Measurements from ENCODE around the gene ANTXRL.
A peak's percentile ranks its signal among the peaks of the same experiment; 100 is the strongest.
"Not testable (repeated sequence)": the region's sequence is repeated elsewhere in the genome, so short reads cannot be mapped to it uniquely, and the experiment has no call there.

ANTXRL gene

DNA sequence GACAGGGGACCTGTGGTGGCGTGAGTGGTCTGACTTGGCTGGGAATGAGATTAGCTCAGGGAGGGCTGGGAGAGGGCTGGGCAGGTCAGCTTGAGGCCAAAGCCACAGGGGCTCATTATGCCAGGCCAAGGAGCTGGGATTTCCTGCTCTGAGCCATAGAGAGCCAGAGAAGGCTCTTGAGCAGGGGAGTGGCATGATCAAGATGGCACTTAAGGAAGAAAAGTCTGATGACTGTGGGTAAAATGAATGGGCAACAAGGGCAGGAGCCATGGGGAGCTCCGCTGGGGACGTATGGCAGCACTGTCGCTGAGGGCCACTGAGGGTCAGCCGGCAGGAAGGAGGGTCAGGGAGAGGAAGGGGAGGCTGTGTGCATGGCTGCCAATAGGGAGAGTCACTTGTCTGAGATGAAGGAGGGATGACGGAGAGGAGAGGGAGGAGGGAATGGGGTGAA lies 5.8 kb downstream of the ANTXRL start:
- Mint-ChIP-seq H3K9me3 (no peaks in the 10 kb centered on the region), H3K4me3 (no peak overlapping the region), H3K27me3 (peaks cover 0 to 12% of the 10 kb centered on the region in 2 donors), H3K4me1 (no peaks in the 10 kb centered on the region), H3K36me3 (no peaks in the 10 kb centered on the region), H3K27ac (no peak overlapping the region)
- ATAC-seq (replicated peaks) (no peak), DNase-seq (no peak)

DNA sequence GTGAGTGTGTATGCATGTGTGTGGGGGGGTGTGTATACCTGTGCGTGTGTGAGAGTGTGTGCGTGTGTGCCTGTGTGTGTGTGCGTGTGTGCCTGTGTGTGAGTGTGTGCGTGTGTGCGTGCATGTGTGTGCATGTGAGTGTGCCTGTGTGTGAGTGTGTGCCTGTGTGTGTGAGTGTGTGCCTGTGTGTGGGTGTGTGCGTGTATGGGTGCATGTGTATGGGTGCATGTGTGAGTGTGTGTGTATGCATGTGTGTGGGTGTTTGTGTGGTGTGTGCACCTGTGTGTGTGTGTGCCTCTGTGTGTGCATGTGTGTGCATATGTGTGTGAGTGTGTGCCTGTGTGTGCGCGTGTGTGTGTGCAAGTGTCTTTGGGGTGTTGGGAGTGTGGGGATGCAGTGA lies 6.4 kb downstream of the ANTXRL start:
- no peaks in the 10 kb centered on the region for H3K36me3 Mint-ChIP-seq
- DNase-seq (no peak), ATAC-seq (replicated peaks) (no peak)
- no peaks in the 10 kb centered on the region for H3K9me3 Mint-ChIP-seq
- H3K4me1 Mint-ChIP-seq, result peaks cover 4 to 6% of the 10 kb centered on the region in 2 donors
- no peak overlapping the region for H3K4me3 Mint-ChIP-seq
- peaks cover 0 to 12% of the 10 kb centered on the region in 2 donors for H3K27me3 Mint-ChIP-seq
- H3K27ac Mint-ChIP-seq, result no peak overlapping the region

DNA sequence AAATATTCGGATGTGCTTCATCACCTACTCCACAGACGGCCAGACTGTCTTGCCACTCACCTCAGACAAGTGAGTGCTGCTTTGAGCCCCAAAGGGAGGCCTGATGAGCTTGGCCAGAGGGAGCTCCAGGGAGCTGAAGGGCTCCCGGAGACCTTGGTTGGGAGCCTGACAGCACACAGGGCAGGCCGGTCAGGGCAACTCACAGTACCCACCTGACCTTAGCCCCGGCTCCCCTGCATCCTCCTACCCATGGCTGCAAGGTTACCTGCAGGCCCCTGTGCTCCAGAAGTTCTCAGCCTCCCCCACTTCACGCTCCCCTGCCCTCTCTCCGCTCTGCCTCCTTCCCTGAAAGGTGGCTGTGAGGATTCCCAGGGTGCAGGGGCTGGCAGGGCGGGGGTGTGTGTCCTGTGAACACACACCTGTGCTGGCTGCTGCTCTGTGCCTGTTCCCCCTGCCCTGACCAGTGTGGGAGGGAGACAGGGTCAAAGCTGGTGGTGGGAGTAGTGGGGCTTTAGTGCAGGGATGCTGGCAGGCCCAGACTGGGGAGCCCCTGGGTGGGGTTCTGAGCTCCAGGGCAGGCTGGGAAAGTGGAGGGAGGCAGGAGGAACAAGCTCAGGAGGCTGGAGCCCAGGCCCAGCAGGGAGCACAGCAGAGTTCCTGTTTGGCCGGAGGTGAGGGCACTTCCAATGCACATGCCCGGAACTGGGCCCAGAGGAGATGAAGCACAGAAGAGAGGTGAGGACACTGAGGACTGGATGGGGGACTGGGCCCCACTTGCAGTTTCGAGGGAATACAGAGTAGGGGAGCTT lies 7.2 kb downstream of the ANTXRL start:
- Mint-ChIP-seq H3K27ac (no peak overlapping the region), H3K27me3 (peaks cover 0 to 12% of the 10 kb centered on the region in 2 donors), H3K4me1 (peaks cover 12 to 14% of the 10 kb centered on the region in 2 donors), H3K4me3 (no peak overlapping the region), H3K9me3 (no peaks in the 10 kb centered on the region), H3K36me3 (no peaks in the 10 kb centered on the region)
- DNase-seq (no peak), ATAC-seq (replicated peaks) (no peak)

DNA sequence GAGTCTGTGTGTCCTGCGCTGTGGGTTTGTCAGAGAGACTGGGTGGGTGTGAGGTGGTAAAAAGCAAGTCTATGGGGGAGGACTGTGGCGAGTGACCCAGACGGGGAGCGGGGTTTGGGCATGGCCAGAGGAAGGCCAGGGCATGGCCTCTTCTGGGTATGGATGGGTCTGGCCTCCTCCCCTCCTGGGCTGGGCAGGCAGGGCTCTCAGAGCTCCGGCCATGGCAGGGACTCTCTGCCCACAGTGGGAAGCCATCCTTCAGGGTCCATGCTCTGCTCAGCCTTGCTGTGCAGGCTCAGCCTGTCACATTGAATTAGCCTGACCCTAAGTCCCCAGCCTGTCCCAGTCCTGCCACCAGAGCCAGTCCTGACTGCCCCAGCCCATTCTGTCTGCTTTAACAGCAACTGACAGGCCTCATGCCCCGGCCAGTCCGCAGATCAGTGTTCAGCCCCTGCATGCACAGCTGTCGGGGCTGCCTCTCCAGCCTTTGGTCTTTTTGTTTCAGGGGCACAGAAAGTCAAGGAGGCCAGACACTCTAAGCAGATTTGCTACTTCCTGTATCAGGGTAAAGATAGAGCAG lies 7.9 kb downstream of the ANTXRL start:
- no peak for ATAC-seq (replicated peaks)
- Mint-ChIP-seq H3K27me3 (peaks cover 0 to 12% of the 10 kb centered on the region in 2 donors), H3K9me3 (no peaks in the 10 kb centered on the region), H3K4me3 (no peak overlapping the region), H3K4me1 (peaks cover 19 to 21% of the 10 kb centered on the region in 2 donors), H3K36me3 (no peaks in the 10 kb centered on the region), H3K27ac (no peak overlapping the region)
- DNase-seq, result no peak

DNA sequence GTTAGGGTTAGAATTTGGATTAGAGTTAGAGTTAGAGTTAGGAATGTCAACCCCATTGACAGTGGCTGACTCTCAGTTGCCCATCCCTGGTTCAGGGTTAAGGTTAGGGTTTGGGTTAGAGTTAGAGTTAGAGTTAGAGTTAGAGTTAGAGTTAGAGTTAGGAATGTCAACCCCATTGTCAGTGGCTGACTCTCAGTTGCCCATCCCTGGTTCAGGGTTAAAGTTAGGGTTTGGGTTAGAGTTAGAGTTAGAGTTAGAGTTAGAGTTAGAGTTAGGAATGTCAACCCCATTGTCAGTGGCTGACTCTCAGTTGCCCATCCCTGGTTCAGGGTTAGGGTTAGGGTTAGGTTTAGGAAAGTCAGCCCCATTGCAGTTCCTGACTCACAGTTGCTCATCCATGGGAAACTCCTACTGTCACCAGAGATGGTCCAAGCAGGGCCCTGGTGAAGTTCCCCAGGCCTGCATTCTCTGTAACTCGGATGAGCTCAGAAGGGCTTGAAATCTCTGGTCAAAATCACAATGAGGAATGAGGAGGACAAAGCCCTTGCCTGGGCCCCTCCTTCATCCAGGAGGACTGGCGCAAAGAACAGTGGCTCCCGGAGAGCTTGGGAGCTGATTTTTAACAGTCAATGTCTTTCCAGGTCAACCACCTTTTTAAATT lies 8.7 kb downstream of the ANTXRL start:
- Mint-ChIP-seq H3K27me3 (peaks cover 0 to 12% of the 10 kb centered on the region in 2 donors), H3K4me1 (peaks cover 23 to 28% of the 10 kb centered on the region in 2 donors)
- not testable (repeated sequence) for ATAC-seq (replicated peaks); H3K36me3 Mint-ChIP-seq; H3K4me3 Mint-ChIP-seq; H3K9me3 Mint-ChIP-seq; H3K27ac Mint-ChIP-seq; DNase-seq

DNA sequence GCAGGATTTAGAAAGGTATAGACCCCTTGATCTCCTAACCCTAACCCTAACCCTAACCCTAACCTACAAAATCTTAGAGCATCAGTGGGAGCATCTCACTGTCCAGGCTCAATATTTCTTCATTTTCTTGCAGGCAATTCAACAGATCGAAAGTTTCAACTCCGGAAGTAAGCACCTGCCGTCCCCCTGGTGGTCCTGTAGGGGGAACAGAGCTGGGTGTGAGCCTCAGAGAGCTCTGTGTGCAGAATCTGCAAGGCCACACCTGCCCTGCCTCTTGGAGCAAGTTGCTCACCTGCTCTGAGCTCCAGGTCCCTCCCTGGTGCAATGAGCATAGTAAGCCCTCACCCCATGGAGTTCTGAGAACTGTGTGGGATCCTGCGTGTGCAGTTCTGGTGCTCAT lies 9.3 kb downstream of the ANTXRL start:
- Mint-ChIP-seq H3K4me1 (peaks cover 23 to 33% of the 10 kb centered on the region in 2 donors), H3K27me3 (peaks cover 0 to 12% of the 10 kb centered on the region in 2 donors)
- not testable (repeated sequence) for H3K4me3 Mint-ChIP-seq; H3K36me3 Mint-ChIP-seq; ATAC-seq (replicated peaks); DNase-seq; H3K27ac Mint-ChIP-seq; H3K9me3 Mint-ChIP-seq

DNA sequence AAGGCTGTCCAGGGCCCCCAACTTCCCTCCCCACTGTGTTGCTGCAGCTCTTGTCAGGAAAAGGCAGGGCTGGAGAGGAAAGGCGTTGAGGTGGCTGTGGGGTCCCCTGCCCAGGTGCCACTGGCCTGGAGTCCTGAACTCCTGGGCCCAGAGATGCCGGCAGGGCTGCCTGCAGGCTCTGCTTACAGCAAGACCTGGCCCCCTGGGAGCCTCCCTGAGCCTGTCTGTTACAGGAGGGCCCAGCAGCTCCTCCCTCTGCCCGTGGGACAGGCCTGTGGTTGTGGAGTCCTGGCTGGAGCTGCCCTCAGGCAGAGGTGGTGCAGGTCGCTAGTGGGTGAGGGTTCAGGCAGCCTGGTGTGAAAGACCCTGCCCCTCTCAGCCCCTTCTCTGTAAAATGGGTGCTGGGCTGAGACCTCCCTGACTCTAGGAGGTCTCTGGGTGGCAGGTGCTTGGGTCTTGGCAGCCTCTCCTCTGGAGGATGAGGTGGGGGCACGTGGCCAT lies 9.9 kb downstream of the ANTXRL start:
- H3K27ac Mint-ChIP-seq, result no peak overlapping the region
- H3K27me3 Mint-ChIP-seq, result peaks cover 0 to 12% of the 10 kb centered on the region in 2 donors
- H3K9me3 Mint-ChIP-seq, result no peaks in the 10 kb centered on the region
- H3K36me3 Mint-ChIP-seq, result no peaks in the 10 kb centered on the region
- H3K4me1 Mint-ChIP-seq, result peaks cover 23 to 33% of the 10 kb centered on the region in 2 donors
- no peak overlapping the region for H3K4me3 Mint-ChIP-seq
- ATAC-seq (replicated peaks), result no peak
- DNase-seq, result no peak

DNA sequence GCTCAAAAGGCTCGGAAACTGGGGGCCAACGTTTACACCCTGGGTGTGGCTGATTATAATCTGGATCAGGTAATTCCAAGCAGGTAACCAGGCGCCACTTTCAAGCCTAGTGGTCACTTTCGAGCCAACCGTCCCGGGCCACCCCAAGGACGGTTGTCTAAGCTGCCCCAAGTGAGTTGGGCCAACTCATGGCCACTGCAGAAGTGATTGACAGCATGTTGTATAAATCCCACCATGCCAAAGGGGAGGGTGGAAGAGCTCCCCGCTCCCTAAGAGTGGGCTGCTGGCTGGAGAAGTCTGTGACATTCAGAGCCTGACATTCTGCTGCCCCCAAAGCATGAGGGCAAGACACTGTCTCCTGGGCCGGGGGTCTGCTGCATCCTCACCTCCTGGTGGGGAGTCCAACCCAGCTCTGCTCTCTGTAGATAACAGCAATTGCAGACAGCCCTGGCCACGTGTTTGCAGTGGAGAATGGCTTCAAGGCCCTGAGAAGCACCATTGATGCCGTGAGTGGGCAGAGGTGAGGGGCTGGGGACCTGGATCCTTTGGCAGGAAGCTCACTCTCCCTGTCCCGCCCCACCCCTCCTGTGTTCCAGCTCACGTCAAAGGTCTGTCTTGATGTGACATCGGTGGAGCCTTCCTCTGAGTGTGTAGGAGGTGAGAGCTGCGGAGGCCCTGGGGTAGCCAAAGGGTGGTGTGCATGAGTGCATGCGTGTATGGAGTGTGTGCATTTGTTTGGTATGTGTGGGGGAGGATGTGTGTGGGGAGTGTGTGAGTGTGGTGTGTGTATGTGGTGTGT lies 10.8 kb downstream of the ANTXRL start:
- H3K4me3 Mint-ChIP-seq, result no peak overlapping the region
- peaks cover 0 to 6% of the 10 kb centered on the region in 2 donors for H3K27me3 Mint-ChIP-seq
- no peaks in the 10 kb centered on the region for H3K9me3 Mint-ChIP-seq
- DNase-seq (no peak), ATAC-seq (replicated peaks) (peak in 1 of 2 donors; percentile 38)
- H3K4me1 Mint-ChIP-seq, result peaks cover 23 to 33% of the 10 kb centered on the region in 2 donors
- no peak overlapping the region for H3K27ac Mint-ChIP-seq
- H3K36me3 Mint-ChIP-seq, result no peaks in the 10 kb centered on the region

DNA sequence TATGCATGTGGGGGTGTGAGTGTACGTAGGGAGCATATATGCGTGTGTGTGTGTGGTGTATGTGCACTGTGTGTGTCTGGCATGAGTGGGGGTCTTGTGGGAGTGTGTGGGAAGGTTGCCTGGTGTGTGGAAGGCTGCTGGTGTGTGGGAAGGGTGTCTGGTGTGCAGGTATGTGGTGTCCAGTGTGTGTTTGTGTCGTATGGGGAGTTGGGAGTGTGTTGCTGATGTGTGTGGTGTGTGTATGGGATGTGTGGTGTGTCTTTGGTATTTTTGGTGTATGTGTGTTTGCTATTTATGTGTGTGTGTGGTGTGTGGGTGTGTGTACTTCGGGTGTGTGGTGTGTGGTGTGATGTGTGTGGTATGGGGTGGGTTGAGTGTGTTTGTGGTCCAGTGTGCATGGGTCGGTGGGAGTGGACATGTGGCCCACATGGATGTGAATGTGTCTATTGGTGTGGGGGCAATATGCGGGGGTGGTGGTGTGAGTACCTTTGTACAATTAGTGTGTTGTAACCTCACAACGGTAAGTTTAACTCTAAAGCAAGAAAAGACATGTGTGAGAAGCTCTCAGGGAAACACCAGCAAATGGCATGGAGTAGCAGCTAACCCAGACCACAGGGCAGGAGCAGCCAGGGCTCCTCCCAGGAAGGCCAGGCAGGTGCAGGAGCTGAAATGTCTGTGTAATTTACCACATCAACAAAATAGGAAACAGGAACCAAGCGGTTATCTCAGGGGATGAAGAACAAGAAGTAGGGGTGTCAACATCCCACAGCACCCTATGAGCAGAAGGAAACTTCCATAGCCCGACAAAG lies 11.9 kb downstream of the ANTXRL start:
- H3K9me3 Mint-ChIP-seq, result no peaks in the 10 kb centered on the region
- H3K4me3 Mint-ChIP-seq, result peak overlapping the region in 1 of 2 donors; percentile 1
- H3K4me1 Mint-ChIP-seq, result peaks cover 23 to 33% of the 10 kb centered on the region in 2 donors
- peak overlapping the region; percentile 20 for H3K27ac Mint-ChIP-seq
- H3K36me3 Mint-ChIP-seq, result no peaks in the 10 kb centered on the region
- no peaks in the 10 kb centered on the region for H3K27me3 Mint-ChIP-seq
- ATAC-seq (replicated peaks) (peak; percentile 43 to 49), DNase-seq (no peak)

DNA sequence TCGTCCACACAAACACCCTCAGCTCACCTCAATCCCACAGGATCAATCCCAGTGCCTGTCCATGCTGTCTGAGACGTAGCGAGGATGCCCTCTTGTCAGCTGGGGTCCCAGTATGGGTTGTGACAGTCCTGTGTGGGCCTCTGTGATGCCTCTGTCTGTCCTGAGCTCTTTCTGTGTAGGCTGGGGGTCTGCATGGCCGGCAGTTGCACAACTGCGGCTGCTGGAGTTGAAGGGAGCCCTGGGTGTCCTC lies 12.4 kb downstream of the ANTXRL start:
- Mint-ChIP-seq H3K4me1 (peaks cover 23 to 33% of the 10 kb centered on the region in 2 donors), H3K36me3 (no peaks in the 10 kb centered on the region), H3K4me3 (peak overlapping the region in 1 of 2 donors; percentile 43), H3K27me3 (no peaks in the 10 kb centered on the region), H3K27ac (peak overlapping the region; percentile 28), H3K9me3 (no peaks in the 10 kb centered on the region)
- DNase-seq, result no peak
- ATAC-seq (replicated peaks), result peak; percentile 6 to 24

DNA sequence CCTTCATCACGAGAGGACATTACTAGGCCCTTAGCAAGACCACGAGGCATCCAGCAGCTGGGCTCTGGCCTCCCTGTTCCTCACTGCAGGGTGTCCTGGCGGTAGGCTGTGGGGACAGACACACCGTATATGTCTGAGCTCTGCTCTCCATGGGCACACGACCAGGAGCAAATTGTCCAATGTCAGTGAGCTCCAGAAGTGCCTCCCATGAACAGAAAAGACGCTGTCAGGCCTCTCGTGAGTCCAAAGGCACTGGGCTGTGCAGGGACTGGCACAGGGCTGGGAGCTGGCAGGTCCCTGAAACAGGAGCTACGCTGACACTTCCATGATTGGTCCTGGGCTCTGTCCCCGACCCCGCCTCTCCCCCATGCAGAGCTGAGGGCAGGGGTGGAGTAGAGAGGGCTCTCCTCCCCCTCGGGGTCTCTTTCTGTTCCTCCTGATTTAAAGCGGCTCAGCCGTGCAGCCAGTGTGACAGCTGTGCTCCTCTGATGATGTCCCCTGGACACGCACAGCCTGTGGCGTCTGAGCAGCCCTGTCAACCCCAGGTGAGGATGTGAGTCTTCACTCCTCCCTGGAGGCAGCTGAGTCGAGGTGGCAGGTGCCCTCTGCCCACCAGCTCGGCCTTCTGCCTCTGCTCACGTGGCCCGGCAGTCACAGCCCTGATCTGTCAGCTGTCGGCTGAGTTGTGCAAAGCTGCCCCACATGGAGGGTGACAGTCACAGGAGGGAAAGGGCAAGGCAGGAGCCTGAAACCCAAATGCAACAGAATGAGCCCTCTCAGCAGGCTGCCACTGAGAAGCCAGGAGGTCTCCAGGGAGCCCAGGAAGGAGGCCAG lies 13.0 kb downstream of the ANTXRL start:
- Mint-ChIP-seq H3K4me3 (peak overlapping the region; percentile 30 to 43), H3K27me3 (no peaks in the 10 kb centered on the region), H3K4me1 (peaks cover 23 to 33% of the 10 kb centered on the region in 2 donors), H3K36me3 (no peaks in the 10 kb centered on the region), H3K9me3 (no peaks in the 10 kb centered on the region), H3K27ac (peak overlapping the region; percentile 33)
- peak; percentile 81 to 84 for ATAC-seq (replicated peaks)
- DNase-seq, result peak; percentile 28

DNA sequence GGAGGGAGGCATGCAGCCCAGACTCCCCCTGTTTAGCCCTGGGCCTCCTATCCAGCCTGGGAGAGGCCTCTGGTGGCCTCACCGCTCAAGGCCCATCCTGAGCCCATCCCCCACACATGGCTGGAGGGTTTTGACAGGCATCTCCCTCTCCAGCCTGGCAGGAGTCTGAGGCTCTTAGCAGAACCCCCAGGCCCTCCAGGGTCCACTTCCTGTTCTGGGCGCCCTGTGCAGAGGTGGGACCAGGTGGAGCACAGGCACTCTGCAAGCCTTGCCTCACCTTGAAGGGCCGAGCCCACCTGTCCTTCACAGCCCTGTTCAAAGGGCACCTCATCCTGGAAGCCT lies 13.5 kb downstream of the ANTXRL start:
- not testable (repeated sequence) for H3K27ac Mint-ChIP-seq, H3K9me3 Mint-ChIP-seq, DNase-seq, H3K4me3 Mint-ChIP-seq, H3K36me3 Mint-ChIP-seq, H3K27me3 Mint-ChIP-seq
- ATAC-seq (replicated peaks), result peak in 1 of 2 donors; percentile 10
- peaks cover 23 to 33% of the 10 kb centered on the region in 2 donors for H3K4me1 Mint-ChIP-seq
